ENCODE data around the gene DNAJB5. TPM values are rescaled to one million over a fixed set of nuclear protein-coding genes. Genes with fewer than 3 reads are reported as not detected.
A peak's percentile ranks its signal among the peaks of the same experiment; 100 is the strongest.
"Not testable (repeated sequence)": the region's sequence is repeated elsewhere in the genome, so short reads cannot be mapped to it uniquely, and the experiment has no call there.

Gene DNAJB5
- 2.7 and 6.8 TPM in 2 replicates for total RNA-seq (2014; rRNA removed; shearing (Covaris generic); ENCODE audit: low replicate concordance)

DNA sequence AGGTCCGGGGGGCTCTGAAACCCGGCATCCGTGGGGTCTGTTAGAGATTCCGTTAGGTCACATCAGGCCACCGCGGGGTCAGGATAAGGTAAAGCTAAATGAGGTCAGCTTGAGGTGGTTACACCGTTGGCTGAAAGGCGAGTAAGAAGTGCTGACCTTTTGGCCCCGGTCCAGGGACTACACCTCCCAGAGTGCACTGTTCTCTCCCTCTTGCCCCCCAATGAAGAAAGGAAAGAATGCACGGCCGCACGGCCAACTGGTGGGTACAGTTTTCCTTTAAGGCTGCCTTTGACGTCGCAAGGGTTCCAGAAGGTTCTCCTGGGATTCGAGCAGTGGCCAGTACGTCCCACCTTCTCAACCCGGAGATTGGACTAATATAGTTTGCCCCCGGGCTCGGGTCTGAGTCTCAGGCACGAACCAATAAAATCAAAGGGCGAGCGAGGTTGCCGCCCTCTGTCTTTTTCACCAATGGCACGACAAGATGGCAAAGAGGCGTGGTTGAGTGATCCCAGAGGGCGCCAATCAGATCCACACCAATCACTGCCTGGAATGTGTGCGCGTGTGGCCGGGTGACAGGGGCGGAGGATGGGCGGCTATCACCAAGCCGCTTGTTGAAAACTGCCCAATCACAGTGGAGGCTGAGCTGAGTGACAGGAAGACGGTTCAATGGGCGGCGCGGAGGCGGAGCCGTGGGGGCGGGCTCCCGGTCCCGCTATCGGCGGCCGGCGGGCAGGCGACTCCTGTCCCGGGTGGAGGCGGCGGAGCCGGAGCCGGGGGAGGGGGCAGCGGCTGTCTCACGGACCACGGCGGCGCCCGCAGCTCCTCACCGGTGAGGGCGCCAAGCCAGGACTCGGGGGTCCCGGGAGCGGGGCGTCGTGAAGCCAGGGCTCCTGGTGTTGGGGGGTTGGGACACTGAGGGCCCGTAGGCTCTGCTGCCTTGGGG is at the start of gene DNAJB5:
Gene DNAJB5 (plus strand): TSS at position 743 of the 943 bp plus-strand sequence. CDS start 886 bp downstream, outside the sequence.
- peaks cover 9% of the 10 kb centered on the region; the same call in 1 of the 2 replicates for H4K20me1 ChIP-seq (ENCODE audit: insufficient read depth, low read depth, low read length)
- H3K79me2 ChIP-seq (ENCODE audit: low read length) = no peaks in the 10 kb centered on the region
- H3K36me3 ChIP-seq (ENCODE audit: insufficient read depth, low read length) = no peaks in the 10 kb centered on the region
- H3K27ac ChIP-seq (ENCODE audit: low read length) = no peak within 1 kb of the TSS
- H3K4me1 ChIP-seq (ENCODE audit: low read length) = peaks cover 38% of the 10 kb centered on the region
- H3K27me3 ChIP-seq (ENCODE audit: low read length) = no peaks in the 10 kb centered on the region
- H3K4me2 ChIP-seq (ENCODE audit: low read depth, low read length, poor library complexity, severe bottlenecking) = peak within 1 kb of the TSS; percentile 87
- peak within 1 kb of the TSS; percentile 83 for H3K9ac ChIP-seq (ENCODE audit: low read length)
- H2AFZ ChIP-seq (ENCODE audit: low read length) = peak within 1 kb of the TSS; percentile 92
- no peaks in the 10 kb centered on the region for H3K9me3 ChIP-seq (ENCODE audit: low read length)
- H3K9me2 ChIP-seq (replicated peaks; ENCODE audit: insufficient read depth, low read length) = no peaks in the 10 kb centered on the region
- peak; percentile 99 for DNase-seq
- H3K4me3 ChIP-seq (ENCODE audit: low read length) = peak within 1 kb of the TSS; percentile 75

DNA sequence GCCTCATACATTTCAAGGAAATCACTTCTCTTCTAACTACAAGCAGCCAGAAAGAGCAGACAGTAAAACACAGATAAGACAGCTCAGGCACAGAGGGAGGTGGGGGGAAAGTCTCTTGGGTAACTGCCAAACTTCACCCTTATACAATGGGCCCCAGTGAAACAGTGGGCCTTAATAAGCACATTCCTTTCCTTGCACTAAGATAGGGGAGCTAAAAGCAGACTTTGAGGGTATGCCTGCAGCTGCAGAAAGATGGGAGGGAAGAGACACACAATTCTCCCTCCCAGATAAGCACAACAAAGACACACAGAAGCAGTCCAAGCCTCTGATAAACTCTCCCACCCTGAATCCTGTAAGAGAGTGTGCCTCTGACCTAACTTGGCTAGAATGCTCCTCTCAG is 49.6 kb upstream of the DNAJB5 start:
- not testable (repeated sequence) for H4K20me1 ChIP-seq (ENCODE audit: insufficient read depth, low read depth, low read length); H3K4me3 ChIP-seq (ENCODE audit: low read length); H3K79me2 ChIP-seq (ENCODE audit: low read length); H3K4me1 ChIP-seq (ENCODE audit: low read length); H3K36me3 ChIP-seq (ENCODE audit: insufficient read depth, low read length); H3K27ac ChIP-seq (ENCODE audit: low read length); H3K9ac ChIP-seq (ENCODE audit: low read length); H3K9me3 ChIP-seq (ENCODE audit: low read length); DNase-seq; H3K9me2 ChIP-seq (replicated peaks; ENCODE audit: insufficient read depth, low read length); H3K27me3 ChIP-seq (ENCODE audit: low read length); H3K4me2 ChIP-seq (ENCODE audit: low read depth, low read length, poor library complexity, severe bottlenecking); H2AFZ ChIP-seq (ENCODE audit: low read length)

DNA sequence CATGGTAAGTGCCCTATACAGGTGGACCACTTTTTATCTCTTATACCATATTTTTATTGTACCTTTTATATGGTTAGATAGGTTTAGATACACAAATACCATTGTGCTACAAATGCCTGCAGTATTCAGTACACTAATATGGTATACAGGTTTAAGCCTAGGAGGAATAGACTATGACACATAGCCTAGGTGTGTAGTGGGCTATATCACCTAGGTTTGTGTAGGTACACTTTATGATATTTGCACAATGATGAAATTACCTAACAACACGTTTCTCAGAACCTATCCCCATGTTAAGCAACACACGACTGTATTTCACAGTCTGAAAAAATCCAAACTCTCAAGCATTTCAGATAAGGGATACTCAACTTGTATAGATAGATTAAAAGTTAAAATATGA is 41.1 kb upstream of the DNAJB5 start:
- Histone ChIP-seq H3K9me2 (replicated peaks; ENCODE audit: insufficient read depth, low read length) (no peaks in the 10 kb centered on the region), H3K4me1 (ENCODE audit: low read length) (no peaks in the 10 kb centered on the region), H2AFZ (ENCODE audit: low read length) (no peak overlapping the region), H4K20me1 (ENCODE audit: insufficient read depth, low read depth, low read length) (no peaks in the 10 kb centered on the region), H3K79me2 (ENCODE audit: low read length) (no peaks in the 10 kb centered on the region), H3K27ac (ENCODE audit: low read length) (no peak overlapping the region), H3K9ac (ENCODE audit: low read length) (no peak overlapping the region), H3K4me3 (ENCODE audit: low read length) (no peak overlapping the region), H3K9me3 (ENCODE audit: low read length) (no peaks in the 10 kb centered on the region), H3K36me3 (ENCODE audit: insufficient read depth, low read length) (no peaks in the 10 kb centered on the region), H3K4me2 (ENCODE audit: low read depth, low read length, poor library complexity, severe bottlenecking) (no peak overlapping the region), H3K27me3 (ENCODE audit: low read length) (no peaks in the 10 kb centered on the region)
- peak; percentile 4 for DNase-seq

DNA sequence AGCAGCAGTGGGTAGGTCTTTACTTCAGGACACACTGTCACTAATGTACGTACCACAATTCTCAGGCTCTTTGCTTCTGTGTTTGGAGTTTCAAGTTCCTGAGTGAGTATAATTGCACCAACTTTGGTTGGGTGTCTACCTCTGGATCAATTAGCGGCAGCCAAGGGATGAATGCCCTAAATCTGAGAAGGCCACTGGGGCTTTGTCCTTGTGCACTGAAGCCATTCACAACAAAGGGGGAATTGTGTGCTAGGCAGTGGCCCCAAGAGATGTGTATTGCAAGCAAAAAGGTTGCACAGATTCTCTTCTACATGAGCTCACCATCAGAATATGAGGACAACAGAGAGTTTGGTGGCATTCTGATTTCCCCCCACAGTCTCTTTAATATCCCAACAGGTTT is 35.3 kb upstream of the DNAJB5 start:
- H3K9me3 ChIP-seq (ENCODE audit: low read length) = no peaks in the 10 kb centered on the region
- no peak for DNase-seq
- no peaks in the 10 kb centered on the region for H4K20me1 ChIP-seq (ENCODE audit: insufficient read depth, low read depth, low read length)
- H2AFZ ChIP-seq (ENCODE audit: low read length) = no peak overlapping the region
- H3K4me2 ChIP-seq (ENCODE audit: low read depth, low read length, poor library complexity, severe bottlenecking) = no peak overlapping the region
- no peak overlapping the region for H3K27ac ChIP-seq (ENCODE audit: low read length)
- peaks cover 3% of the 10 kb centered on the region for H3K4me1 ChIP-seq (ENCODE audit: low read length)
- no peaks in the 10 kb centered on the region for H3K9me2 ChIP-seq (replicated peaks; ENCODE audit: insufficient read depth, low read length)
- H3K79me2 ChIP-seq (ENCODE audit: low read length) = no peaks in the 10 kb centered on the region
- no peaks in the 10 kb centered on the region for H3K27me3 ChIP-seq (ENCODE audit: low read length)
- H3K36me3 ChIP-seq (ENCODE audit: insufficient read depth, low read length) = no peaks in the 10 kb centered on the region
- H3K4me3 ChIP-seq (ENCODE audit: low read length) = no peak overlapping the region
- H3K9ac ChIP-seq (ENCODE audit: low read length) = no peak overlapping the region

DNA sequence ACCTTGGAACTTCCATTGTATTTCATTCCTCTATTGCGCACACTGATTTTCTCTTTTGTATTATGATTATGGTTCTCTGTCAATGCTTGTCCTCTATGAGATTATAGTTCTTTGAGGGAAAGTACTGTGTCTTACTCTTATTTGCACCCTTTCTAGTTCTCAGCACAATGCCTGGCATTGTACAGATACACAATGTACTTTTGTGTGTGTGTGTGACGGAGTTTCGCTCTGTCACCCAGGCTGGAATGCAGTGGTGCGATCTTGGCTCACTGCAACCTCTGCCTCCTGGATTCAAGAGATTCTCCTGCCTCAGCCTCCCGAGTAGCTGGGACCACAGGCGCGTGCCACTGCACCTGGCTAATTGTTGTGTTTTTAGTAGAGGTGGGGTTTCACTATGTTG is 33.5 kb upstream of the DNAJB5 start:
- not testable (repeated sequence) for DNase-seq; H3K9ac ChIP-seq (ENCODE audit: low read length); H3K4me3 ChIP-seq (ENCODE audit: low read length); H3K27me3 ChIP-seq (ENCODE audit: low read length); H3K27ac ChIP-seq (ENCODE audit: low read length); H3K9me3 ChIP-seq (ENCODE audit: low read length); H2AFZ ChIP-seq (ENCODE audit: low read length); H3K9me2 ChIP-seq (replicated peaks; ENCODE audit: insufficient read depth, low read length); H3K4me1 ChIP-seq (ENCODE audit: low read length); H3K79me2 ChIP-seq (ENCODE audit: low read length); H3K4me2 ChIP-seq (ENCODE audit: low read depth, low read length, poor library complexity, severe bottlenecking); H4K20me1 ChIP-seq (ENCODE audit: insufficient read depth, low read depth, low read length); H3K36me3 ChIP-seq (ENCODE audit: insufficient read depth, low read length)

DNA sequence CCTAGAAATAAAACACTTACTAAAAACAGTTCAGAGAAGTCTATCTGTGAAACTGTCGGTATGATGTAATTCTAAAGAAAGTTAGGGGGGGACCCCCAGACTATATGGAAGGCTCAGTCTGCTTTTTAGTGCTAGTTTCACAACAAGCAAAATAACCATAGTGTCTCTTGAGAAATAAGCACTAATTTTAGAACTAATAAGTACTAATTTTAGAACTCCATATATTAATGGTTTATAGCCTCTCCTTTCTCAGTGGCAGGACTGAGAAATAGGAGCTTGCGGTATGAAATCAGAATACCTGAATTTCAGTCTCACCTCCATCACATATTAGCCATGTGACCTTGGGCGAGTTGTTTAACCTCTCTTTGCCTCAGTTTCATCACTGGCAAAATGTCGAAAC is 32.9 kb upstream of the DNAJB5 start:
- H3K4me3 ChIP-seq (ENCODE audit: low read length) = no peak overlapping the region
- H3K79me2 ChIP-seq (ENCODE audit: low read length) = no peaks in the 10 kb centered on the region
- no peak overlapping the region for H3K27ac ChIP-seq (ENCODE audit: low read length)
- H3K9ac ChIP-seq (ENCODE audit: low read length) = no peak overlapping the region
- no peak overlapping the region for H3K4me2 ChIP-seq (ENCODE audit: low read depth, low read length, poor library complexity, severe bottlenecking)
- H4K20me1 ChIP-seq (ENCODE audit: insufficient read depth, low read depth, low read length) = no peaks in the 10 kb centered on the region
- no peak overlapping the region for H2AFZ ChIP-seq (ENCODE audit: low read length)
- no peaks in the 10 kb centered on the region for H3K9me2 ChIP-seq (replicated peaks; ENCODE audit: insufficient read depth, low read length)
- H3K27me3 ChIP-seq (ENCODE audit: low read length) = no peaks in the 10 kb centered on the region
- DNase-seq = no peak
- no peaks in the 10 kb centered on the region for H3K9me3 ChIP-seq (ENCODE audit: low read length)
- H3K36me3 ChIP-seq (ENCODE audit: insufficient read depth, low read length) = no peaks in the 10 kb centered on the region
- peaks cover 3% of the 10 kb centered on the region for H3K4me1 ChIP-seq (ENCODE audit: low read length)

DNA sequence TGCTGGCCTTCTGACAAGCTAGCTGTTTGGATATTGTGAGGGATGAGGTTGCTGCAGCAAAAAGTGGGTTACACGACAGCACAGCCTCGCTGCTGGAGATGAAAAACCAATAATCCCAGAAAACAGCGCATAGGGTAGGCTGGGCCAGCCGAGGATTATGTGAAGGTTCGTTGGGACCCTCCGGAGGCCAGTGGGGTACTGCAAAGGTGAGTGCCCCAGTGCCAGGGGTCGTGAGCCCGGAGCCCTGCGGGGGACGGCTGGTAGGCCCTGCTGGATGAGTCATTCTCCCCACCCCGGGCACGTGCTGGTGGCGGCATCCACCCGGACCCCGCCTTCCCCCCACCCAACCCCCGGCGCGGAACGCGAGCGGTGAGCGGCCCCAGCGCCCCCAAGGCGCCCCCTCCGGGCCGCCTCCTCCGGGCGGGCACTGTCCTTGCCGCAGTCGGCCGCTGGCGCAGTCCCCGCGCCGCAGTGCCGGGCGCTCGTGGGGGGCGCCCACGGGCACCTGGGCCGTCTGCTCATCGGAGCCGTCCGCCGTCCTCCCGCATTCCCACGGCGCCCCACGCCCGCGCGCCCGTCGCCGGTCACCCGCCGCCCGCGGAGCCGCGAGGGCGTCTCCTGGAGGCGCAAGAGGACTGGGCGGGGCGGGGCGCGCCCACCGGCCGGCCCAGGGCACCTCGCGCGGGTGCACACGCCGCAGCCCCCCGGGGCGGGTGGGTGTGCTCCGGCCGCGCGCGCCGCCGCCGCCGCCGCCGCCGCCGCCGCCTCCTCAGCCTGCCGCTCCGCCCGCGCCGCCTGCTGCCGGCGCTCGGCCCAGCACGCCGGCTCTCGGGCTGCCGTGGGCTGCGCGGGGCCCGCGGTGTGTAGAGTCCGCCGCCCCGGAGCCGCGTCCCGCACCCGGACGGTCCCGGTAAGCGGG is 31.8 kb upstream of the DNAJB5 start, which contains the start of gene PHF24:
Gene PHF24 (plus strand): TSS at position 794 of the 919 bp plus-strand sequence. CDS start 13,014 bp downstream, outside the sequence.
- Histone ChIP-seq H3K4me1 (ENCODE audit: low read length) (peaks cover 3% of the 10 kb centered on the region), H3K4me3 (ENCODE audit: low read length) (peak within 1 kb of the TSS; percentile 50; the same call in 1 of the 2 replicates), H3K9ac (ENCODE audit: low read length) (peak within 1 kb of the TSS; percentile 13; the same call in 1 of the 2 replicates), H3K79me2 (ENCODE audit: low read length) (no peaks in the 10 kb centered on the region), H4K20me1 (ENCODE audit: insufficient read depth, low read depth, low read length) (no peaks in the 10 kb centered on the region), H3K27ac (ENCODE audit: low read length) (no peak within 1 kb of the TSS), H3K36me3 (ENCODE audit: insufficient read depth, low read length) (no peaks in the 10 kb centered on the region), H3K4me2 (ENCODE audit: low read depth, low read length, poor library complexity, severe bottlenecking) (peak within 1 kb of the TSS; percentile 51), H2AFZ (ENCODE audit: low read length) (no peak within 1 kb of the TSS), H3K27me3 (ENCODE audit: low read length) (no peaks in the 10 kb centered on the region), H3K9me3 (ENCODE audit: low read length) (no peaks in the 10 kb centered on the region), H3K9me2 (replicated peaks; ENCODE audit: insufficient read depth, low read length) (no peaks in the 10 kb centered on the region)
- DNase-seq = no peak

Data from Karpas-422 (cell line).